ENCODE results near the gene GRAMD4.

GRAMD4 gene

GRCh38 chr22:46725096-46725495 is 104.9 kb downstream of the GRAMD4 start:
- DNase-seq (ENCODE audit: low read depth) = no peak

- no peak for DNase-seq (ENCODE audit: low read depth)
Observed at GRCh38 chr22:46726066-46726985, 106.1 kb downstream of the GRAMD4 start.

- no peak for DNase-seq (ENCODE audit: low read depth)
Observed at GRCh38 chr22:46726986-46727317, 106.8 kb downstream of the GRAMD4 start.

- no peak for DNase-seq (ENCODE audit: low read depth)
Observed at GRCh38 chr22:46727813-46728364, 107.7 kb downstream of the GRAMD4 start.

- no peak for DNase-seq (ENCODE audit: low read depth)
Observed at GRCh38 chr22:46728470-46728869, 108.3 kb downstream of the GRAMD4 start.

Measured in activated T-cell treated with anti-CD3 and anti-CD28 coated beads for 1 hour (primary cell).